GM12891 (cell line): Measurements from ENCODE around the gene INIP.

Experiments used
- POLR2A ChIP-seq: IDR thresholded peaks from 2 replicates; pipeline ENCODE4 v1.6.1; 2011; ENCODE audit warnings: low read depth, low read length, control low read depth
- POLR2AphosphoS5 ChIP-seq: IDR thresholded peaks from 2 replicates; pipeline ENCODE4 v1.6.1; 2011; ENCODE audit warnings: low read depth, low read length, control low read depth

DNA sequence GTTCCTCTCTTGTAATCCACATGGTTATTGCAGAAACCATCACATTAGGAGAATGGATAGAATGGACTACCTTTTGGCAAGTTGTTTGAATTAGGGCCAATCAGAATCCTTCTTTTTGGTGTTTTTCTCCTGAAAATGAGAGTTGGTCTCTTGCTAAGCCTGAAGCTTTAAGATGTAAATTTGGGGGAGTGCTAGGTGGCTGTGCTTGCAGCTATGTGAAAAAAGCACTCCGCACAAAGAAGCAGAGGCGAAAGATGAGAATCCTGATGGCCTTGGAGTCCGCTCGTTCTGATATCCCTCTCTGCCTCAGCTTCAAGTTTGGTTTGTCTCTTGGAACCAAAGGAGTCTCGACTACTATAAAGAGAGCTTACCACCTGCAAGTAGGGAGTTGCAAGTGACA lies 63.6 kb downstream of the INIP start:
- TF ChIP-seq POLR2AphosphoS5 (no peak), POLR2A (no peak)
